HEK293 (cell line): ENCODE measurements around the gene UBE2V1.

Experiments
- CTCF ChIA-PET: fragments of 350-600 bp; formaldehyde crosslinking; extraction: SDS; loops from one replicate; lab custom pipeline; 2021; ENCODE audit warnings: antibody characterized with exemption; lab: Yijun Ruan, JAX
- POLR2A ChIA-PET: fragments of 300-600 bp; formaldehyde crosslinking; extraction: SDS; loops from one replicate; lab custom pipeline; 2020; ENCODE audit warnings: antibody characterized with exemption, inconsistent platforms; lab: Yijun Ruan, JAX
- H3K27ac ChIP-seq: fragments of 200-500 bp; sonication (Bioruptor generic); 2 replicates; pipeline ENCODE4 v1.5.1; 2014; ENCODE audit warnings: low read depth, low read length, control low read depth, inconsistent platforms; ENCODE audit errors: extremely low read depth
- H3K36me3 ChIP-seq, 2 experiments: fragments of 200-500 bp in 1 of 2; sonication (Bioruptor generic) in 1 of 2; 1 replicate in 1 of 2; 2 replicates in 1 of 2; pipeline ENCODE4 v1.5.1; 2014 to 2017; ENCODE audit warnings: inconsistent platforms in 2 of 2, low read length in 2 of 2; ENCODE audit not compliant: control insufficient read depth in 2 of 2, insufficient read depth in 1 of 2
- H3K4me1 ChIP-seq: fragments of 200-500 bp; sonication (Bioruptor generic); 2 replicates; pipeline ENCODE4 v1.5.1; 2014; ENCODE audit warnings: mild to moderate bottlenecking, low read length, inconsistent platforms; ENCODE audit not compliant: control insufficient read depth, insufficient read depth
- H3K4me3 ChIP-seq: 2 replicates; pipeline ENCODE4 v1.5.1; 2011; ENCODE audit warnings: low read depth, mild to moderate bottlenecking, control low read depth, low read length, moderate library complexity
- H3K9me3 ChIP-seq: fragments of 200-500 bp; sonication (Bioruptor generic); 2 replicates; pipeline ENCODE4 v1.5.1; 2014; ENCODE audit warnings: low read depth, low read length, inconsistent platforms; ENCODE audit not compliant: control insufficient read depth, insufficient read depth
- EGR2 ChIP-seq: fragments of 450-650 bp; formaldehyde crosslinking; IDR thresholded peaks from 2 replicates; pipeline ENCODE4 v1.5.1; 2016; ENCODE audit warnings: low read depth, missing biosample characterization, missing genetic modification characterization
- FEZF1 ChIP-seq: fragments of 450-650 bp; formaldehyde crosslinking; IDR thresholded peaks from 2 replicates; pipeline ENCODE4 v1.5.1; 2016; ENCODE audit warnings: missing biosample characterization, missing genetic modification characterization
- KLF1 ChIP-seq: fragments of 450-650 bp; formaldehyde crosslinking; IDR thresholded peaks from 2 replicates; pipeline ENCODE4 v1.5.1; 2016; ENCODE audit warnings: missing biosample characterization, missing genetic modification characterization
- KLF10 ChIP-seq: fragments of 450-650 bp; IDR thresholded peaks from 2 replicates; pipeline ENCODE4 v1.5.1; 2018; ENCODE audit warnings: missing biosample characterization, mild to moderate bottlenecking, missing genetic modification characterization
- RBAK ChIP-seq: fragments of 450-650 bp; formaldehyde crosslinking; IDR thresholded peaks from 2 replicates; pipeline ENCODE4 v1.5.1; 2016; ENCODE audit warnings: missing biosample characterization, missing genetic modification characterization
- SP7 ChIP-seq: fragments of 450-650 bp; formaldehyde crosslinking; IDR thresholded peaks from 2 replicates; pipeline ENCODE4 v1.5.1; 2016; ENCODE audit warnings: missing biosample characterization, missing genetic modification characterization
- YY1 ChIP-seq: fragments of 450-650 bp; formaldehyde crosslinking; IDR thresholded peaks from 2 replicates; pipeline ENCODE4 v1.5.1; 2018; ENCODE audit warnings: missing biosample characterization, missing genetic modification characterization
- ZBTB20 ChIP-seq: fragments of 450-650 bp; formaldehyde crosslinking; IDR thresholded peaks from 2 replicates; pipeline ENCODE4 v1.5.1; 2016; ENCODE audit warnings: missing biosample characterization, missing genetic modification characterization
- ZFP37 ChIP-seq: fragments of 450-650 bp; formaldehyde crosslinking; IDR thresholded peaks from 2 replicates; pipeline ENCODE4 v1.5.1; 2016; ENCODE audit warnings: missing biosample characterization, missing genetic modification characterization
- ZFP41 ChIP-seq: fragments of 450-650 bp; formaldehyde crosslinking; IDR thresholded peaks from 2 replicates; pipeline ENCODE4 v1.5.1; 2016; ENCODE audit warnings: missing biosample characterization, missing genetic modification characterization, borderline replicate concordance
- ZFP69B ChIP-seq: fragments of 450-650 bp; formaldehyde crosslinking; IDR thresholded peaks from 2 replicates; pipeline ENCODE4 v1.5.1; 2016; ENCODE audit warnings: missing biosample characterization, missing genetic modification characterization
- ZNF202 ChIP-seq: fragments of 450-650 bp; formaldehyde crosslinking; IDR thresholded peaks from 2 replicates; pipeline ENCODE4 v1.5.1; 2016; ENCODE audit warnings: missing biosample characterization, missing genetic modification characterization, borderline replicate concordance
- ZNF214 ChIP-seq: fragments of 450-650 bp; formaldehyde crosslinking; IDR thresholded peaks from 2 replicates; pipeline ENCODE4 v1.5.1; 2017; ENCODE audit warnings: missing biosample characterization, mild to moderate bottlenecking, missing genetic modification characterization, borderline replicate concordance
- ZNF24 ChIP-seq: fragments of 450-650 bp; formaldehyde crosslinking; IDR thresholded peaks from 2 replicates; pipeline ENCODE4 v1.5.1; 2016; ENCODE audit warnings: missing biosample characterization, missing genetic modification characterization
- ZNF302 ChIP-seq: fragments of 450-650 bp; formaldehyde crosslinking; IDR thresholded peaks from 2 replicates; pipeline ENCODE4 v1.5.1; 2016; ENCODE audit warnings: missing biosample characterization, missing genetic modification characterization, low read depth
- ZNF510 ChIP-seq: fragments of 450-650 bp; formaldehyde crosslinking; IDR thresholded peaks from 2 replicates; pipeline ENCODE4 v1.5.1; 2018; ENCODE audit warnings: mild to moderate bottlenecking, missing genetic modification characterization, missing biosample characterization; ENCODE audit not compliant: insufficient replicate concordance
- ZNF560 ChIP-seq: fragments of 450-650 bp; formaldehyde crosslinking; IDR thresholded peaks from 2 replicates; pipeline ENCODE4 v1.5.1; 2017; ENCODE audit warnings: missing biosample characterization, missing genetic modification characterization, borderline replicate concordance
- ZNF571 ChIP-seq: fragments of 450-650 bp; formaldehyde crosslinking; IDR thresholded peaks from 2 replicates; pipeline ENCODE4 v1.5.0; 2017; ENCODE audit warnings: missing biosample characterization, missing genetic modification characterization
- ZNF585B ChIP-seq: fragments of 450-650 bp; formaldehyde crosslinking; IDR thresholded peaks from 2 replicates; pipeline ENCODE4 v1.5.1; 2016; ENCODE audit warnings: missing biosample characterization, missing genetic modification characterization
- ZNF623 ChIP-seq: fragments of 450-650 bp; formaldehyde crosslinking; IDR thresholded peaks from 2 replicates; pipeline ENCODE4 v1.5.1; 2016; ENCODE audit warnings: missing biosample characterization, missing genetic modification characterization
- ZNF704 ChIP-seq: fragments of 450-650 bp; formaldehyde crosslinking; IDR thresholded peaks from 2 replicates; pipeline ENCODE4 v1.5.1; 2016; ENCODE audit warnings: missing biosample characterization, missing genetic modification characterization
- ZNF707 ChIP-seq: fragments of 450-650 bp; formaldehyde crosslinking; IDR thresholded peaks from 2 replicates; pipeline ENCODE4 v1.5.1; 2016; ENCODE audit warnings: missing biosample characterization, missing genetic modification characterization
- ZNF843 ChIP-seq: fragments of 450-650 bp; formaldehyde crosslinking; IDR thresholded peaks from 2 replicates; pipeline ENCODE4 v1.5.1; 2016; ENCODE audit warnings: missing biosample characterization, missing genetic modification characterization
- TF ChIP-seq, protein P1 (sequence below): fragments of 450-650 bp; formaldehyde crosslinking; IDR thresholded peaks from 2 replicates; pipeline ENCODE4 v1.5.1; 2016; ENCODE audit warnings: missing biosample characterization, missing genetic modification characterization
- TF ChIP-seq, protein P2 (sequence below): fragments of 450-650 bp; formaldehyde crosslinking; IDR thresholded peaks from 2 replicates; pipeline ENCODE4 v1.5.1; 2016; ENCODE audit warnings: missing biosample characterization, missing genetic modification characterization, low read depth
- TF ChIP-seq, protein P3 (sequence below): fragments of 450-650 bp; formaldehyde crosslinking; IDR thresholded peaks from 2 replicates; pipeline ENCODE4 v1.5.1; 2016; ENCODE audit warnings: missing biosample characterization, missing genetic modification characterization

Gene UBE2V1

DNA sequence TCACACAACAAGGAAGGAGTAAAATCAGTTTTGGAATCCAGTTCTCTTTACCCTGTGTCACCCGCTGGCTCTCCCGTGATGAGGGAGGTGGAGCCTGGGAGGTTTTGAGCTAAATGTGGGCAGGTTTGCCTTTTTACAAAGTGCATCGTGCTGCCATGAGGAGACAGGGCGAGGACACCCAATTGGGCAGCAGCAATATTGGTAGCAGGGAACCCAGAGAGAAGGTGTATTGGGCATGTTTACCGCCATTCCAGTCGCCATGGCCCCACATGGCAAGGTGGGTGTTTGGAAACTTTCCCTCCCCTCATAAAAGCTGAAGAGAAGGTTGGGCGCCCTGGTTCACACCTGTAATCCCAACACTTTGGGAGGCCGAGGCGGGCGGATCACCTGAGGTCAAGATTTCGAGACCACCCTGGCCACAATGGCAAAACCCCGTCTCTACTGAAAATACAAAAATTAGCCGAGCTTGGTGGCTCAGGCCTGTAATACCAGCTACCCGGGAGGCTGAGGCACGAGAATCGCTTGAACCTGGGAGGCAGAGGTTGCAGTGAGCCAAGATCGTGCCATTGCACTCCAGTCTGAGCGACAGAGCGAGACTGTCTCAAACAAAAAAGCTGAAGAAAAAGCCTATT, 3.5 kb upstream of the UBE2V1 start:
- Histone ChIP-seq H3K4me1 (no peaks in the 10 kb centered on the region), H3K4me3 (peak overlapping the region; percentile 21), H3K36me3 (no peaks in the 10 kb centered on the region), H3K9me3 (no peaks in the 10 kb centered on the region), H3K27ac (no peak overlapping the region)
- TF ChIP-seq SP7 (tag by site-specific recombination) (no peak), ZNF585B (tag by site-specific recombination) (no peak), KLF1 (no peak)
- ChIA-PET CTCF (interaction anchor here (0.6 to 1.9 kb wide), 9 partner anchors 33 to 138 kb away, joined by 3 to 11 read pairs (median 7); partner anchors contain the start of gene PEDS1), POLR2A (interaction anchor here (0.6 to 3.0 kb wide), 9 partner anchors 10 to 64 kb away, joined by 3 to 26 read pairs (median 4); partner anchors contain the start of gene PEDS1)

DNA sequence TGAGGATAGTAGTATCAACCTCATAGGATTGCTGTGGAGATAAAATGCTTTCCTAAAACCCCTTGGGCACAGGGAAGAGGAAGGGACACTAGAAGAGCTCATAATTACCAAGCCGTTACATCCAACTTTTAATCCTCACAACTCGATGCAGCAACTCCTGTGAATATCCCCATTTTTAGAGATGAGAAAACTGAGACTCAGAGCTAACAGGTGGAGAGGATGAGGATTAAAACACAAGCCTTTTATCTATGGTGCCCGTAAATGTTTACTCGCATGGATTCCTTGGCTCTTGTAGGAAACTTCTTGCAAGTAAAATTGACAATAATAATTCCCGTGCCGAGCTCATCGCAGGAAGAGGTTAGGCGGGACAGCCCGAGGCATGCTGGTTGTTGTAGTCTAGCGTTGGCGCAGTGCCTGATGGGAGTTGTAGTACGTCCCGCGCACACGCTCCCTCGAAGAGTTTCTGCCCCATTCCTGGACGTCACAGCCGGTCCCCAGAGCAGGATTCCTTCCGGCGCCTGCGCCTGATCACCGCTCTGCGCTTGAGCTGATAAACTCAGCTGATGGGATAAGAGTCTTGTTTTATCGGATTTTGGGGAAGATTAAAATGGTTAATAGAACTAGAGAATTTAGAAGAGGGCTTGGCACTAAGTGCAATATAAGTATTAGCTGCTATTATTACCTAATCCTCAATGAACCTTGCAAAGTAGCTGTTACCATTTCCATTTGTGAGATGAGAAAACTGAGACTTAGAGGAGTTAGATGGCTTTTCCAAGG, 2.8 kb upstream of the UBE2V1 start:
- H3K4me3 ChIP-seq = peak overlapping the region; percentile 59
- ChIA-PET CTCF (interaction anchor here (0.5 to 1.9 kb wide), 12 partner anchors 19 to 339 kb away, joined by 3 to 11 read pairs (median 5); partner anchors contain the start of gene PEDS1), POLR2A (interaction anchor here (0.5 to 3.0 kb wide), 15 partner anchors 9 to 814 kb away, joined by 3 to 26 read pairs (median 4); partner anchors contain the start of gene PEDS1)
- H3K4me1 ChIP-seq = peaks cover 5% of the 10 kb centered on the region; the same call in 1 of the 2 replicates
- no peak overlapping the region; the same call in 1 of the 2 replicates for H3K27ac ChIP-seq
- peaks cover 0 to 6% of the 10 kb centered on the region in 2 experiments; a peak in 1 of 3 replicates for H3K36me3 ChIP-seq
- H3K9me3 ChIP-seq = no peaks in the 10 kb centered on the region
- TF ChIP-seq ZNF202 (tag by site-specific recombination) (no peak), ZNF510 (tag by site-specific recombination) (no peak), ZNF571 (tag by site-specific recombination) (no peak), ZNF302 (tag by site-specific recombination) (no peak), KLF10 (tag by site-specific recombination) (no peak), ZNF214 (tag by site-specific recombination) (no peak), ZNF707 (tag by site-specific recombination) (no peak), ZNF623 (tag by site-specific recombination) (no peak; the same call in 1 of the 2 replicates), ZFP41 (tag by site-specific recombination) (no peak), ZBTB20 (tag by site-specific recombination) (peak; percentile 45; the same call in 1 of the 2 replicates), ZNF24 (tag by site-specific recombination) (no peak), ZNF843 (tag by site-specific recombination) (no peak), ZNF704 (tag by site-specific recombination) (no peak), FEZF1 (tag by site-specific recombination) (no peak), ZNF585B (tag by site-specific recombination) (no peak), ZFP37 (tag by site-specific recombination) (no peak), ZNF560 (no peak), YY1 (tag by site-specific recombination) (no peak), ZFP69B (tag by site-specific recombination) (no peak), RBAK (no peak), EGR2 (tag by site-specific recombination) (no peak)
- TF ChIP-seq, protein P1, sequence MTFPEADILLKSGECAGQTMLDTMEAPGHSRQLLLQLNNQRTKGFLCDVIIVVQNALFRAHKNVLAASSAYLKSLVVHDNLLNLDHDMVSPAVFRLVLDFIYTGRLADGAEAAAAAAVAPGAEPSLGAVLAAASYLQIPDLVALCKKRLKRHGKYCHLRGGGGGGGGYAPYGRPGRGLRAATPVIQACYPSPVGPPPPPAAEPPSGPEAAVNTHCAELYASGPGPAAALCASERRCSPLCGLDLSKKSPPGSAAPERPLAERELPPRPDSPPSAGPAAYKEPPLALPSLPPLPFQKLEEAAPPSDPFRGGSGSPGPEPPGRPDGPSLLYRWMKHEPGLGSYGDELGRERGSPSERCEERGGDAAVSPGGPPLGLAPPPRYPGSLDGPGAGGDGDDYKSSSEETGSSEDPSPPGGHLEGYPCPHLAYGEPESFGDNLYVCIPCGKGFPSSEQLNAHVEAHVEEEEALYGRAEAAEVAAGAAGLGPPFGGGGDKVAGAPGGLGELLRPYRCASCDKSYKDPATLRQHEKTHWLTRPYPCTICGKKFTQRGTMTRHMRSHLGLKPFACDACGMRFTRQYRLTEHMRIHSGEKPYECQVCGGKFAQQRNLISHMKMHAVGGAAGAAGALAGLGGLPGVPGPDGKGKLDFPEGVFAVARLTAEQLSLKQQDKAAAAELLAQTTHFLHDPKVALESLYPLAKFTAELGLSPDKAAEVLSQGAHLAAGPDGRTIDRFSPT = no peak
- TF ChIP-seq, protein P2, sequence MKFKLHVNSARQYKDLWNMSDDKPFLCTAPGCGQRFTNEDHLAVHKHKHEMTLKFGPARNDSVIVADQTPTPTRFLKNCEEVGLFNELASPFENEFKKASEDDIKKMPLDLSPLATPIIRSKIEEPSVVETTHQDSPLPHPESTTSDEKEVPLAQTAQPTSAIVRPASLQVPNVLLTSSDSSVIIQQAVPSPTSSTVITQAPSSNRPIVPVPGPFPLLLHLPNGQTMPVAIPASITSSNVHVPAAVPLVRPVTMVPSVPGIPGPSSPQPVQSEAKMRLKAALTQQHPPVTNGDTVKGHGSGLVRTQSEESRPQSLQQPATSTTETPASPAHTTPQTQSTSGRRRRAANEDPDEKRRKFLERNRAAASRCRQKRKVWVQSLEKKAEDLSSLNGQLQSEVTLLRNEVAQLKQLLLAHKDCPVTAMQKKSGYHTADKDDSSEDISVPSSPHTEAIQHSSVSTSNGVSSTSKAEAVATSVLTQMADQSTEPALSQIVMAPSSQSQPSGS (tag by site-specific recombination) = no peak
- TF ChIP-seq, protein P3, sequence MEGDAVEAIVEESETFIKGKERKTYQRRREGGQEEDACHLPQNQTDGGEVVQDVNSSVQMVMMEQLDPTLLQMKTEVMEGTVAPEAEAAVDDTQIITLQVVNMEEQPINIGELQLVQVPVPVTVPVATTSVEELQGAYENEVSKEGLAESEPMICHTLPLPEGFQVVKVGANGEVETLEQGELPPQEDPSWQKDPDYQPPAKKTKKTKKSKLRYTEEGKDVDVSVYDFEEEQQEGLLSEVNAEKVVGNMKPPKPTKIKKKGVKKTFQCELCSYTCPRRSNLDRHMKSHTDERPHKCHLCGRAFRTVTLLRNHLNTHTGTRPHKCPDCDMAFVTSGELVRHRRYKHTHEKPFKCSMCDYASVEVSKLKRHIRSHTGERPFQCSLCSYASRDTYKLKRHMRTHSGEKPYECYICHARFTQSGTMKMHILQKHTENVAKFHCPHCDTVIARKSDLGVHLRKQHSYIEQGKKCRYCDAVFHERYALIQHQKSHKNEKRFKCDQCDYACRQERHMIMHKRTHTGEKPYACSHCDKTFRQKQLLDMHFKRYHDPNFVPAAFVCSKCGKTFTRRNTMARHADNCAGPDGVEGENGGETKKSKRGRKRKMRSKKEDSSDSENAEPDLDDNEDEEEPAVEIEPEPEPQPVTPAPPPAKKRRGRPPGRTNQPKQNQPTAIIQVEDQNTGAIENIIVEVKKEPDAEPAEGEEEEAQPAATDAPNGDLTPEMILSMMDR (tag by site-specific recombination) = no peak
